Activated naive CD4-positive, alpha-beta T cell treated with anti-CD3 and anti-CD28 coated beads, Interleukin-2, amount 50 U/mL, for 16 hours (primary cell): ENCODE data around the gene PSD.

Experiments used
- DNase-seq: peaks from one replicate; pipeline ENCODE4 v3.0.0-alpha.2; 2020

The PSD gene

DNA sequence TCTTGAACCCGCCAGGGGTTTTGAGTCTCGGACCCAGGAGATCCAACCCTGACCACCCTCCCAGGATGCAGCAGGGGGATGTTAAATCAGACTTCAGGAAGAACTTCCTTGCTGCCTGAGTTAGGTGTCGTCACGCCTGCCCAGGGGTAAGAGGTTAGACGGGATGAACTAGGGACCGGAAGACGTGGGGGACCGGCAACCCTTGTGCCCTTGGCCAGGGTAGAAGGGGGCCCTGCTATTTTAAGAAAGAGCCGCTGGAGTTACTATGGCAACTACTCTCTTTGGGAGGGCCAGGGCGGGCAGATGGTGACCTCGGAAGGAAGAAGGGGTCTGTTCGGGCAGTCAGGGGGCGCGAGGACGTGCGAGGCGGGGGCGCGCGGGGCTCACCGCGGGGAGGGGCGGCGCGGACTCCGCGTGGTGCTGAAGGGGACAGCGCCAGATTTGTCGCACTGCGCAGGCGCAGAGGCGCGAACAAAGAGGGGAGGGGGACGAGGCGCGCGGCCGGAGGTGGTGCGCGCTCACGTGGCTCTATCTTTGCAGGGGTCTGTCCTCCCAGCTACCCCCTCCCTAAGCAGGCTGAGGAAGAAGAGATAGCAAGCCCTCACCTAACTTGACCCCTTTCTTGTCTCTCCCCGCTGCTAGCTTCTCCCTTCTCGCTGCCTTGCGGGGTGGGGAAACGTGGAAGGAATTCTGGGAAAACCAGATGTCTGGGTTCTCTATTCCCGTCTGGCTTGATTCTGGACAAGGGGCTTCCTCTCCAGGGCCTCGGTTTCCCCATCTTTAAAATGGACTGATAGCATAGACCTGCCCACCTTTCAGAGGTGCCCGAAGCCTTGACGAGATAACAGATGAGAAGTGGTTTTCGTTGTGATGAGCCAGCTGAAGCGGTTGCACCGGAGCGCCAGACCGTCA, 940 bp upstream of the PSD start:
- DNase-seq = peak; percentile 66

DNA sequence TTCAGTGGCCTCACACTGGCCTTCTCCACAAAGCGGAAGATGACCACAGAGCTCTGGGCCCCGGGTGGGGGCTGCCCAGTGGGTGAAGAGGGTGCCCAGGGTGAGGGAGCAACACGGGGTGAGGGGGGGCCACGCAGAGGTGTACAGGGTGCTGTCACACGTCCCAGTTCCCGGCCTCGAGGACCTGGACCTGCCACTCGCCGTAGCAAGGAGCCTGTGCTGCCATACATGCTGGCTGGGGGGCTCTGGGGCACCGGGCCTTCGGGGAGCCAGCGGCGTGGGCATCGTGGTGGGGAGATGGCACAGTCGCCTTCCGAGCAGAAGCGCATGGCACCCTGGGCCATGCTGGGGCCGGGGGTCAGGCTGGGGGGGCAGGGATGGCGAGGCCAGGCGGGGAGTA, 1.9 kb downstream of the PSD start:
- no peak for DNase-seq

DNA sequence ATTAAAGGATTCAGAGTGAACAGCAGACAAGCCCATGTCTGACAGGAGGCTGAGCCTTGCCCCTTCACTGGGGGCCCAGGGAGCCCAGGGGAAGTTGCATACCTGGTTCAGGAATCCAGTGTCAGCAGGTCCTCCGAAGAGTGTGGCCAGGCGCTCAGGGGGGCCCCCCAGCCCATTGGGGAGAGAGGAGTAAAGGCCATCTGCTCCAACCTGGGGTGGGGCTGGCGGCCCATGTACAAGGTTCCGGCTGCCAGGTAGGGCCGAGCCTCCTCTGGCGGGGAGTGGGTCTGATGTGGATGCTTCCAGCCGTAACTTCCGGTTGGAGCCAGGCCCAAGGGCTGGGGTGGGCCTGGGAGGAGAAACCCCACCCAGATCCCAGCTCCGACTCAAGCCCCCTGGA, 2.3 kb downstream of the PSD start:
- DNase-seq = no peak

DNA sequence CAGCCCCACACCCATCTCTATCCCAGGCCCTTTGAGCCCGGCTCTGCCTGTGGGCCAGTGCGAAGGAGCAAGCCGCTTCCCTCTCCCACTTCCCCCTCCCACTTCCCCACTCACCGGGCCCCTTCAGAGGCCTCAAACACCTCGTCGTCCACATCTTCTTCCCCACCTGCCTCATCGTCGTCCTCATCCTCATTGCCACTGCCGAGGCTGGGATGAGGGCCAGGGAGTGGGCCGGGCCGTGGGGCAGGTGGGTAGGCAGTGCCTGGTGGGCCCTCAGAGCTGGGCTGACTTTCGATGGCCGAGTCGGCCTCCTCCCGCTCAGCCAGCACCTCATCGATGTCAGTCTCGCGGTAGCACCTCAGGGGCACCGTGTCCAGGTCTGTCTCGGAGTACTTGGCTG, 3.8 kb downstream of the PSD start:
- DNase-seq = no peak

DNA sequence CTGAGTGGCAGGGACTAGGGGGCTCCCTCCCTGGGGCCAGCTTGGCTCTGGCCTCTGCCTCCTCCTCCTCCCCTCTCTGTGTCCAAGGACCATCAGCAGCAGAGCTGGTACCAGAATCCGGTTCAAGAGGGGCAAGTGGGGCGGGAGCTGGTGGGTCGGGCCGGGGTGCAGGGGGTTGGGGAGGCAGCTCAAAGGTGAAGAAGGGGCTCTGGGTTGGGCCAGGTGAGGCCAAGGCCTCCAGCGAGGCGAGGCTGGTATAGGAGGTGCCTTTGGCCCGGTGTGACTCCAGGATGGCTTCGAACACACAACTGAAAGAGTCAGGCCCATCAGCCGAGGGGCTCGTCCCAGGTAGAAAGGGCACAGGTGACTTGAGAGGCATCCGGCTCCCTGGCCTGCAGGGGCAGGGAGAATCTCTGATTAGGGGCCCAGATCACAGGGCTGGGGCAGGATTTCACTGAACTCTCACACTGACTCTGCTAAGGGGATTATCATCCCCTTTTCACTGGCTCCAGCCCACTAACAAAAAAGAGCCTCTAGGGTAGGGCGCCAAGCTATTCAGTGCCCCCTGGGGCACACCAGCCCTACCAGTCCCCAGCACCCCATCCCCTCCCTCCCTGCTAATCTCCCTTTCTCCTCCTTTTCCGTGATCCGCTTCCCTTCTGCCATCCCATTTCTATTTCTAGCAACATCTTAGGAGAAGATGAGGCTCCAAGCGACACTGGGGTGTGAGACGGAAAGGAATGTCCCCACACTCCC, 4.6 kb downstream of the PSD start:
- DNase-seq = no peak

DNA sequence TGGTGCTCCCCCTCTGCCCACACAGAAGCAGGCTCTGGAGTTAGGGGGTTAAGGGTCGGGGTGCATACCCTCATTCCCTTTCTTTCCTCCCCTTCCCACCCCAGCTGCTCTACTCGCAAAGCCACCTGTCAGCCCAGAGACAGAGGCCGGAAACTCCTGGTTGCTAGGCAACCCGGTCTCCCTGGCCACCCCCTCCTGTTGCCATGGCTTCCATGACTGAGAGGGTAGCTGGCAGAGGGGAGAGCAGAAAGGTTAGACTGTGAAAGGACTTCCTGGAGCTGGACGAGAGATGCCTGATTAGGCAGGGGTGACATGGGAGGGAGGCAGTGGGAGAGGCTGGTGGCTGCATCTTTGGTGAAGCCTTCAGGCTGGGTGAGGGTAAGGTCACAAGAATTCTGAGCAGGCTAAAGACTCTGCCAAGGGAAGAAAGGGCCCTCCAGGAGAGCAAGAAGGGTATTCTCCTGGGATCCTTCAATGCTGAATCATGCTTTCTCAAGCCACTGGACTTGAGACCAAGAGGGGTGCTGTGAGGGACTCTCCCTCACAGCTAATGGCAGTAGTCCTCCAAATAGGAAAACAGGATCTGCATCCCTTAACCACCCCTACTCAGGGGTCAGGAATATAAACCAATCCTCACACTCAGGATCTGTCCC, 5.4 kb downstream of the PSD start:
- no peak for DNase-seq

DNA sequence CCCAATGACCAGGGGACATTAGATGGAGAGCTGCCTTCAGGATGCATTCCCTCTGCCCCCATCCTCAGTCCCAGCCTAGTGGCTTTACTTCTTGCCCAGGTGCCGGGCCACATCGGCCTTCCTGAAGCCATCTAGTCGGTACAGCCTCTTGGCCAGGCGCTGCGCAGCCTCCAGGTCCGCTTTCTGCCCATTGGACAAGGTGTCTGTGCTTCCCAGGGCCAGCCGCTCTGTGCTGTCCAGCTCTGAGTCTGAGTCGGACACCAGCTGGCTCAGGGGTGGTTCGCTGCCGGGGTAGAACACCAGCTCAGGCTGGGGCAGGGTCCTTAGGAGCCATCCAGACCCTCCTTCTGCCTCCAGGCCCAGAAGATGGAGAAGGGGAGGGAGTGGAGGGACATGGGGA, 6.3 kb downstream of the PSD start:
- no peak for DNase-seq

DNA sequence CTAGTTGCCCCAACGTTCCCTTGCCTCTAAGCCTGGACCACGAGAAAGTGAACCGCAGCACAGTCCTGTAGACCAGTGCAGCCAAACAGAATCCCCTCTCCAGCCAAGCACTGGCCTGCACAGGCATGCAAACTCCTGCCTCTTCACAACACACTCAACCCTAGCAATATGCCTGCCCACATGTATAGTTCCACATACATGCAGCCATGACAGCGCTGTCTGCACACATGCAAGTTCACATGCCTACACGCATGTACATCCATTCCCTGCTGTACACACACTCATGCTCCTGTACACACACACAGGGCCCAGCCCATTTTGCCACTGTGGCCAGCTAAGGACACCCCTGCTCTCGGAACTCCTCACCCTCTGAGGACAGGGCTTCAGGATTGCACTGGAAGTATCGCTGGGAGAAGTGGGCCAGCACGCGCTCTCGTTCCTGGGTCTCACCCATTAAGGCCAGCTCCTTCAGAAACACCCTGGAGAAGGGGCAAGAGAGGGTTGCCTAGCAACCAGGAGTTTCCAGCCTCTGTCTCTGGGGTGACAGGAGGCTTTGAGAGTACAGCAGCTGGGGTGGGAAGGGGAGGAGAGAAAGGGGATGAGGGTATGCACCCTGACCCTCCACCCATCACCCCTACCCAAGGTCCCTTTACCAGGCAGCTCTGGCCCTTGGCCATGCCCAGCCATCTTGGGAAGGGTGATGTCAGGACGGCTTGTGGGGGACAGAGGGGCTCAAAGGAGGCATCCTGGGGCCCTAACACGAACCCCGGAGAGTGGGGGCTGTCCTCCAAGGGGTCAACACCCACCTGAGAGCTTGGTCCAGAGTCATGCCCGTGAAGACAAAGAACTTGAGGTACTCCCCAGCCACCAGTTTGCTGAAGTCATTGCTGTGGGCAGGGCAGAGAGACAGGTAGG, 7.0 kb downstream of the PSD start:
- no peak for DNase-seq

DNA sequence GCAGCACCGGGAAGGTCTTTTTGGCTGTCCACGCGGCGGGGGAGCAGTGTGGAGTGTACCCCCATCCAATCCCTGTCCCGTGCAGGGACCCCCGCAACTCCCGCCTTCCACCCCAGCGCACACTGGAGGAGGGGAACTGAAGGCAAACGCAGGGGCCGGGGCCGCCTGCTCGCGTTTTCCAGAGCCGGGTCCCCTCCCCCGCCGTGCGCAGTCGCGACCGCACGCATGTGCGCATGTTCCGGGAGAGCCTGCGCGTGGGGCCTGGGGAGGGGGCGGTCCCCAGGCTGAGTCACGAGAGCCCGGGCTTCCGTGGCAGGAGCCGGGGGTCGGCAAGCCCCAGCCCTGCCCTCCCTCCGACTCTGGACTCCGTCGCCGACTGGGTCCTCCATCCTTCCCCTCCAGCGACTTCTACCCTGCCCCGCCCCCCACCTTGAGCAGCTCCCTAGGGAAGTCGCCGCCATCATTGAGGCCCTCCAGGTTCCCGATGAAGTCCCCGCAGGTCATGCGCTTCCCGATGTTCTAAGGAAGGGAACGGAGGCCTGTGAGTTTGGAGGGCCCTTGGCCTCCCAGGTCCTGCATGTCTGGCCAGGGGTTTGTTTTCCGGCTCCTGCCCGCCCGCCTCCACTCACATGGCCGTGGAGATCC, 8.0 kb downstream of the PSD start:
- peak; percentile 79 for DNase-seq

DNA sequence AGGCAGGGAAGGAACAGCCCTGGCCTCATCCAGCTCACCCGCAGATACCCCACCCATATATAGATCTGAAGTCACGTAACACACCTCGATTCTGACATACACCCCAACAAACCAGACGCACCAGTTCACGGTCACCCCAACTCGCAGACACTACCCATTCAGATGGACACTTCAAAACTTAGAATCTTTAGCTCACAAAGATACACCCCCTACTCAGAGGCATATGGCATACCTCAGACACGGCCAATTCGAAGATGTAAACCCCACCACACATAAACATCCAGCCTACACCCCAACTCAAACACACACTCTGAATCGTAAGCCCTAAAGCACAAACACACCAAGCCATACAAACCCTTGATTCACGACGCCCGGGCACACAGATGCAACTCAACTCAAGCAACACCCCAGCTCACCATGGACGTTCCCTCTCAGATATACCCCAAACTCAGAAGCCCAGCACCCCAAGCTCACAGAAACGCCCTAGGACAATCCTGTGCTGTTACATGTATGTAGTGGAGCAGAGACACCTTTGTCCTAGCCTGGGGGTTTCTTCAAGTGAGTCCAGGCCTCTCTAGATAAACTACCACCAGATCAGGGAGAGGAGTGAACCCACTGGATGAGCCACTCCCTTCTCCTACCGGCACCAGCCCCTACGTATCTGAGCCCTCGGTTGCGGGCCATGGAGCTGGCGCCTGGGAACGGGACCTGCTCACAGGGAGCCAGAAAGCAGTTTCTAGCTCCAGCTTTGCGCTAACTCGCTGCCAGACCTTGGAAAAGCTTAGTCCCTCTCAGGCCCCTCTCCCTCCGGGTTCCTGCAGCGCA, 8.8 kb downstream of the PSD start:
- no peak for DNase-seq

DNA sequence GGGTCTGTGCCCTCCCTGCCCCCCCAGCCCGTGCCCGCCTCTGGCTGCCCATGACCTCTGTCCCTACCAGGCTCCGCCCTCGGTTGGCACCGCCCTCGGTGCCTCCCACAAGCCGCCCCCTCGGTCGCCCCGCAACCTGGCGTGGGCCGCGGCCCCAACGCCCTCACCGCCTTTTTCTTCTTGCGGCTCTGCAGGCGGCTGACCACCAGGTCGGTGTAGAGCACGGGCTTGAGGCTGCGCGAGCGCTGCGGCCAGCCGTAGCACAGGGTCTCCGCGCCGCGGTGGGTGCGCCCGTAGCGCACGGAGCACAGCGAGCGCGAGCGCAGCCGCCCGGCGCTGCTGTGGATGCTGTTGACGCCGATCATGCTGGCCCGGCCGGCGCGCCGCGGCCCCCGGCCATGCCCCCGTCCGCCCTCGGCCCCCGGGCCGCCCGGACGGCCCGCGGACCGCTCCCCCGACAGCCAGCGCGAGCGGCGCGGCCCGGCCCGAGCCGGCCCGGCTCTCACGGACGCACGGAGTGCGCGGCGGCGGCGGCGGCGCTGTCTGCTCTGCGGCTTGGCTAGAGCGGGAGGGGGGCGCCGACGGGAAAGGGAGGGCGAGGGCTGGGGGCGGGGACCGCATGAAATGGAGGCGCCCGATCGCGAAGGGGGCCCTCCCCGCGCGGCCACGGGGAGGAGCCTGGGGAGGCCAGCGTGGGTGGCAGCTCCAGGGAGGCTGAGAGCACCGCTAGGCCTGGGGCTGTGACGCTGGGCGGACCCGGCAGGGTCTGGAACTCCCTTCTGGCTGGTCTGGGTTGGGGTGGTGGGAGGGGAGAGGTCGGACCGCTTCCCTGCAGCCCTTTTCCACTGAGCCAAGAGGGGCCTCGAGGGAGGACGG, 9.6 kb downstream of the PSD start:
- DNase-seq = peak; percentile 88

DNA sequence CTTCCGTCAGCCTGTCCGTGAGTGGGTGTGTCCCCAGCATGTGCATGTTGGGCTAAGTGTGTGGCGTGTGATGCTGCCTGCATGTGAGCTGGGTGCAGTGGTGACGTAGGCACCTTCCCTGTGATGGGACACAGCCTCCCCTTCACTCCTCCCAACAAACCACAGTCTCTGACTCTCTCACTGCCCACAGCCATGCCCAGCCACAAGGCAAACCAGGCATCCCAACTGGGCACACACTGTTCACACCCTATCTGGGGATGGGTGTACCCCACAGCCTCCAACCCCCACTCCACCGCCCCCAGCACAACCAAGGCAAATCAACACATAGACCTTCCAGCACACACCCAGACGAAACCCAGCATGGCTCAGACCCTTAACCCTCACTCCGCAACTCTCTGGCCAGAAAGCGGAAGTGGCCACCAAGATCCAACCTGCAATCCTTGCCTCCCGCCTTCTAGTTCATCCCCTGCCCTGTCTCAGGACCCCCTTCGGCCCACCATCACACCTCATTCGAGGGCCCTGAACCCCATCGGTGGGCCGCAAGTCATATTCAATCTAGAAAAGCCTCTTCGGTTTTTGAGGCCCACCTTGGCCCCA, 10.4 kb downstream of the PSD start:
- DNase-seq = no peak

DNA sequence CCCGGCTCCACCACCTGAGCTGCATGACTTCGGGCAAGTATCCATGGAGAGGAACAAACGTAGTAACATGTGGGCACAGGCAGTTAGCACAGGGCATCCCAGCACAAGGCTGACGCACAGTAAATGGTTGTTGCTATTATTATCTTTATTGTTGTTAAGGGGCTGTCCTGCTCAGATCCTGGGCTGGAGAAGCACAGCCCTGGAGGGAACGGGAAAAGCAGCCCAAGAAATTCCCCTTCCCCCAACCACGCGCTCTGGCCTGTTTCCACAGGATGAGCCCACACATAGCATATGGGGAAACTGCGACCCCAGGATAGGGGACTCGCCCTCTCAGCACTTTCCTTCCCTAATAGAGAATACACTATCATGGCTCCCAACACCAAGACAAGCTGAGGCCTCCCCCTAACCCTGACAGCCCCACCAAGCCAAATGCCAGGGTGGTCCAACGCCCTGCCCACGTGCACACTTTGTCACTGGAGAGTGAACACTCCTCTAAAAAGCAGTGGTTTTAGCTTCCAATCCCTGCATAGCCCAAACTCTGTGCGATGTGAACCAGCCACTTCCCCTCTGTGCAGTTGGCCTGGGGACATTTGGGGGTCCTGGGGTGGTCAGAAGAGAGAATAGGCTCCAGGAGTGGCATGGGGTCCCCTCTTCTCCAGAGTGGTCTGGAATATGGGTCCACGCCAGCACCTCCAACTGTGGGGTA, 11.0 kb downstream of the PSD start:
- no peak for DNase-seq

DNA sequence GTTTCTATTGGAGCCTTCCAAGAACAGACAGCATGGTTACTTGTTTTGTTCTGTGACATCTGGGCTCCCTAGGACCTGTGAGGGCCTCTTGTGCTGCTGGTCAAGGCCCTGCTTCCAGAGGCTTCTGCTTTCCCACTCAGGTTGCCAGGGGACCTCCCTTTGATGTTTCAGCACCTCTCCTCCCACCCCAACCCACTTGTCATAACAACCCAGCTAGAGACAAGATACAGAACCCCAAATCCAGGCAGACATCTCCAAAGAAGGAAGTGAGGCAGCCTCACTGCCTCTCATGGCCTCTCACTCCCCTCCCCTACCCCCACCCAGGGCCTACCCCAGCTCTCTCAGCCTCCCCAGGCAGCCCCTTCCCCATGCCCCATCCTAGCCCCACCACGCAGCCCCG, 11.8 kb downstream of the PSD start:
- no peak for DNase-seq

DNA sequence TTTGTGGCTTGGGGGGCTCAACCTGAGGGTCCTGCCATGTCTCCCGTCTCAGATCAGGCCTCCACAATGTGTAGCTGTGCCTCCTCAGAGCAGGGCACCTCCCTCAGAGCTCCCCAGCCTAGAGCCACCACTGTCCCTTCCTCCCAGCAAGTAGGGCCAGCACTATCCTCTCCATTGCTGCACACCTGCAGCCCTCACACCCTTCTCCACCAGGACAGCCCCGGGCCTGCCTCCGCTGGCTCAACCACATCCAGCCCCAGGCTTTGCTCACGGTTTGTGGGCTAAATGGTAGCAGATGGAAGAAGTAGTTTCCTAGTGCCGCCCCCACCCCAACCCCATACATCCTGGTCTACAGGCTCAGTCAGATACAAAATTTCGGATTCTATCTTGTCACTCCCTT, 13.0 kb downstream of the PSD start:
- DNase-seq = no peak

DNA sequence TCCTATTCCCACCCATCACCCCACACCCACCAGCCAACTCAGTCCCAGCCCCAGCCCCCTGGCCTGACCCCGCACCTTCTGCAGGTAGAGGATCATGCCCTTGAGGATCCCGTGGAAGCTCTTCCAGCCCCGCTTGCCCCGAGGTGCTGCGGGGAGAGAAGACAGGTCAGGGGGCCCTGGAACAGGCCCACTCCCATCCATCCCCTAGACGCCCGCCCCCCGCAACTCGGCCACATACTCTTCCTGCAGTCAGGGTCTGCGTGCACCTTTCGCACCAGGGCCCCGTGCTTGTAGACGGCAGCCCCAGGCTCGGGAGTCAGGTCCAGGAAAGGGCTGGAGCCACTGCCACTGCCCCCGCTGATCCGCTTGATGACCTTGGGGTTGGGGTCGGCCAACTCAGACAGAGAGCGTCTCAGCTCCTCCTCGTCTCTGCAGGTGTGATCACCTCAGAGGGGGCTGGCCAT, 13.4 kb downstream of the PSD start:
- no peak for DNase-seq

DNA sequence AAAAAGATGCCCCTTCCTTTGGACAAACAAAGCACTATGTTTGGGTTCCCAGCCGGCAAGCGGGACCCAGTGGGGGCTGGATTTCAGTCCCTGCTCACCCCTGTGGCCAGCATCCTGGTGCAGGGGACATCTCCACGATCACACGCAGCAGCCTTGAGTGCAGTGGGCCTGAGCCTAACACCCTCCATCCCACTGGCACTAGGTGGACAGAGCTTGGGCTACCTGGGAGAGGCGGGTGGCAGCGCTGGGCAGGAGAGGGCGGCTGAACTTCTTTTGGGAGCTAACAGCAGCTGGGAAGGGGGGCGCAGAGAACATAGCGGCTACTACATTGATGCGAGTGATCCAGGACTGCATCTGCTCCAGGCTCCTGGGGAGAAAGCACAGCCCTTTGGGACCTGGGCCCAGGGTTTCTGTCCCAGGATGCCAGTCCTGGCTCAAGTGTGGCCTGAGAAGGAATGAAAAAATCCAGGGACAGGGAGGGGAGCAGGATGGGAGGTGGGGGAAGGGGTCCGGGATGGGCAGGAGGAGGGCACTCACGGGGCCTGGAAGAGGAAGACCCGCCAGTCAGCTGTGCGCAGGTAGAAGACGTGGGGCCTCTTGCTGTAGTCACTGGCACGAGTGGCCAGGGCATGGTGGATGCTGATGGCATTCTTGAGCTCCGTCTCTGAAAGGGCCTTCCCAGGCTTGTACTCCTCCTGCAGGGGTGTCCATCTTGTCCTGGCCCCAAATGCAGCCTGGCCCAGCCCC, 14.1 kb downstream of the PSD start:
- DNase-seq = no peak

DNA sequence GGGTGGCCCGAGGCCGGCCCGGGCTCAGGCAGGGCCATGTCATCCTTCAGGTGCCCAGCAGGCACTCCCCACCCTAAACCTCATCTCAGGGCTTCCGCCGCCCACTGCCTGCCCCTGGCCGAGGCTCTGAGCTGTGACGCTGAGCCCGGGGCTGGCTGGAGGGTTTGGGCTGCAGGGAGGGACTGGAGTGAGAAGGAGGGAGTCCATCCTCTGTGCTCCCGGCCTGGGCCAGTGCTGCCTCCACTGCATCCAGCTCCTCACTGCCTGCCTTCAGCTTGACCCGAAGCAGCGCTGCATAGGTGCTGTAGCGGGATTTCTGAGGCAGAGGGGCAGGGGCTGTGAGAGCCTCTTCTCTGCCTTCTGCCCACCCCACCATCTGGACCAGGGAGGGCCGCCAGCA, 15.5 kb downstream of the PSD start:
- DNase-seq = no peak
